Hematopoietic multipotent progenitor cell treated with erythropoietin and hydrocortisone succinate and interleukin-3 and kit ligand, for 17 days (in vitro differentiated cells): ENCODE results near the gene PAQR6.
"Not testable (repeated sequence)": the region's sequence is repeated elsewhere in the genome, so short reads cannot be mapped to it uniquely, and the experiment has no call there.

Source experiments
- DNase-seq: peaks from one replicate; pipeline ENCODE4 v3.0.0-alpha.2; 2015; ENCODE audit warnings: low spot score

PAQR6 gene

GRCh38 chr1:156230473-156230837, 17.4 kb downstream of the PAQR6 start:
- DNase-seq, result no peak

- peak; percentile 55 for DNase-seq
Observed at GRCh38 chr1:156229809-156230472, 17.9 kb downstream of the PAQR6 start.

GRCh38 chr1:156228501-156228900, 19.4 kb downstream of the PAQR6 start:
- no peak for DNase-seq

GRCh38 chr1:156226782-156227181, 21.1 kb downstream of the PAQR6 start:
- no peak for DNase-seq

- DNase-seq, result no peak
Observed at GRCh38 chr1:156226116-156226538, 21.7 kb downstream of the PAQR6 start.

- DNase-seq, result no peak
Observed at GRCh38 chr1:156225677-156226014, 22.2 kb downstream of the PAQR6 start.

GRCh38 chr1:156221986-156222692, 25.7 kb downstream of the PAQR6 start:
- no peak for DNase-seq

GRCh38 chr1:156220226-156220625, 27.6 kb downstream of the PAQR6 start:
- no peak for DNase-seq

- DNase-seq, result no peak
Observed at GRCh38 chr1:156217871-156218270, 30.0 kb downstream of the PAQR6 start.

GRCh38 chr1:156216361-156217086, 31.3 kb downstream of the PAQR6 start:
- not testable (repeated sequence) for DNase-seq

GRCh38 chr1:156214024-156214748, 33.7 kb downstream of the PAQR6 start:
- no peak for DNase-seq

- no peak for DNase-seq
Observed at GRCh38 chr1:156213644-156213966, 34.3 kb downstream of the PAQR6 start.

- peak; percentile 93 for DNase-seq
Observed at GRCh38 chr1:156212833-156213643, 34.8 kb downstream of the PAQR6 start, which contains the start of gene PMF1. PMF1 (plus strand) TSS chr1:156213007; CDS start chr1:156213016, 9 bp downstream.

GRCh38 chr1:156212130-156212529, 35.7 kb downstream of the PAQR6 start:
- no peak for DNase-seq

GRCh38 chr1:156211243-156211642, 36.6 kb downstream of the PAQR6 start:
- no peak for DNase-seq

GRCh38 chr1:156204686-156205085, 43.2 kb downstream of the PAQR6 start:
- DNase-seq, result no peak

- no peak for DNase-seq
Observed at GRCh38 chr1:156203331-156203730, 44.5 kb downstream of the PAQR6 start.

- no peak for DNase-seq
Observed at GRCh38 chr1:156200044-156200443, 47.8 kb downstream of the PAQR6 start.

GRCh38 chr1:156198831-156199349, 49.0 kb downstream of the PAQR6 start:
- DNase-seq, result no peak

- DNase-seq, result no peak
Observed at GRCh38 chr1:156196445-156196844, 51.4 kb downstream of the PAQR6 start.

- no peak for DNase-seq
Observed at GRCh38 chr1:156195853-156196252, 52.0 kb downstream of the PAQR6 start.

GRCh38 chr1:156194300-156194652, 53.6 kb downstream of the PAQR6 start:
- no peak for DNase-seq
